Neural progenitor cell (in vitro differentiated cells): Measurements from ENCODE around the gene PTH2. TPM values are rescaled to one million over a fixed set of nuclear protein-coding genes. Genes with fewer than 3 reads are reported as not detected.

Experiments used
- DNase-seq: peaks from one replicate; pipeline ENCODE4 v3.0.0-alpha.2; 2016; ENCODE audit warnings: low spot score
- H2AFZ ChIP-seq: fragments of 200-600 bp; sonication (generic); replicated peaks from 2 replicates; pipeline ENCODE4 v1.6.1; 2016; ENCODE audit warnings: antibody characterized with exemption
- H3F3A ChIP-seq: fragments of 200-600 bp; sonication (generic); 2 replicates; pipeline ENCODE4 v1.6.1; 2016; ENCODE audit warnings: antibody characterized with exemption, low read depth
- H3K27ac ChIP-seq: fragments of 200-600 bp; sonication (generic); 2 replicates; pipeline ENCODE4 v1.5.1; 2016; ENCODE audit warnings: mild to moderate bottlenecking
- H3K27me3 ChIP-seq: fragments of 200-600 bp; sonication (generic); 2 replicates; pipeline ENCODE4 v1.6.1; 2016; ENCODE audit warnings: mild to moderate bottlenecking, moderate library complexity
- H3K36me3 ChIP-seq: fragments of 200-600 bp; sonication (generic); 2 replicates; pipeline ENCODE4 v1.5.1; 2016
- H3K4me1 ChIP-seq: fragments of 200-600 bp; sonication (generic); 2 replicates; pipeline ENCODE4 v1.6.1; 2016; ENCODE audit warnings: mixed run types
- H3K4me2 ChIP-seq: fragments of 200-600 bp; sonication (generic); 2 replicates; pipeline ENCODE4 v1.6.1; 2016
- H3K4me3 ChIP-seq: fragments of 200-600 bp; sonication (generic); 2 replicates; pipeline ENCODE4 v1.5.1; 2016
- H3K79me2 ChIP-seq: fragments of 200-600 bp; sonication (generic); 2 replicates; pipeline ENCODE4 v1.6.1; 2016; ENCODE audit warnings: low read depth
- H3K9ac ChIP-seq: fragments of 200-600 bp; sonication (generic); 2 replicates; pipeline ENCODE4 v1.6.1; 2016
- H3K9me3 ChIP-seq: fragments of 200-600 bp; sonication (generic); 2 replicates; pipeline ENCODE4 v1.5.1; 2016; ENCODE audit warnings: low read depth
- H4K20me1 ChIP-seq: fragments of 200-600 bp; sonication (generic); 2 replicates; pipeline ENCODE4 v1.6.1; 2016; ENCODE audit warnings: low read depth
- H3K27ac Mint-ChIP-seq: 3 replicates; pipeline ENCODE4 v1.8.0; 2021; ENCODE audit warnings: mixed read lengths
- H3K27me3 Mint-ChIP-seq: 2 replicates; pipeline ENCODE4 v1.8.0; 2022; ENCODE audit warnings: low read depth, mild to moderate bottlenecking, inconsistent platforms, moderate library complexity, mixed read lengths; ENCODE audit not compliant: insufficient read depth
- H3K36me3 Mint-ChIP-seq: 3 replicates; pipeline ENCODE4 v1.8.0; 2021; ENCODE audit warnings: mixed read lengths
- H3K4me1 Mint-ChIP-seq: 3 replicates; pipeline ENCODE4 v1.8.0; 2021; ENCODE audit warnings: mixed read lengths
- H3K4me3 Mint-ChIP-seq: 3 replicates; pipeline ENCODE4 v1.8.0; 2021; ENCODE audit warnings: mild to moderate bottlenecking, moderate library complexity, mixed read lengths
- H3K9me3 Mint-ChIP-seq: 3 replicates; pipeline ENCODE4 v1.8.0; 2020; ENCODE audit warnings: mixed read lengths
- EZH2 ChIP-seq: fragments of 200-600 bp; sonication (generic); IDR thresholded peaks from 2 replicates; pipeline ENCODE4 v1.6.1; 2017; ENCODE audit warnings: antibody characterized with exemption, mild to moderate bottlenecking, moderate library complexity
- EZH2phosphoT487 ChIP-seq: fragments of 200-600 bp; sonication (generic); IDR thresholded peaks from 2 replicates; pipeline ENCODE4 v1.6.1; 2017; ENCODE audit warnings: antibody characterized with exemption
- total RNA-seq: library from RNA; depleted of rRNA; stranded (reverse); fragments of >200 nt; gene quantifications from 2 replicates; pipeline ENCODE4 v1.2.3, GENCODE V29; 2015; ENCODE audit warnings: low replicate concordance
- TF ChIP-seq, protein P1 (sequence below): fragments of 200-600 bp; sonication (generic); IDR thresholded peaks from 2 replicates; pipeline ENCODE4 v1.5.1; 2017; ENCODE audit warnings: antibody characterized with exemption, mild to moderate bottlenecking

Gene PTH2
- total RNA-seq, 1 donor from 2014 or later = not detected

DNA sequence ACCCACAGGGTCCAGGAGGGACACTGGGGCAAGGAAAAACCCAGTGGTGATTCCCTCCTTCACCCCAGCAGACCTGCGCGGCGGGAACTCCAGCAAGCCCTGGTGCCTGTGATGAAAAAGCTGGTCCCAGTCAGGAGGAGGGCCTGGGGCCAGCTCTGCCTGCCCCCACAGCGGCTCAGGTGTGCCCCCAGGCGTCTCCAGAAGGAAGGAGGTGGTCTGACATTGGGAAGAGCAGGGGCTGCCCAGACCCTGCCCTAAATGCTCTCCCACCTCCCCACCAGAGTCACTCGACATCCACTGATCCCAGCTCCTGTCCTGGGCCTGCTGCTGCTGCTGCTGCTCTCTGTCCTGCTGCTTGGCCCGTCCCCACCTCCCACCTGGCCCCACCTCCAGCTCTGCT, 6.2 kb downstream of the PTH2 start:
- peaks cover 36% of the 10 kb centered on the region for H3K27me3 ChIP-seq
- no peak for TF ChIP-seq EZH2
- TF ChIP-seq EZH2phosphoT487 = no peak
- TF ChIP-seq, protein P1, sequence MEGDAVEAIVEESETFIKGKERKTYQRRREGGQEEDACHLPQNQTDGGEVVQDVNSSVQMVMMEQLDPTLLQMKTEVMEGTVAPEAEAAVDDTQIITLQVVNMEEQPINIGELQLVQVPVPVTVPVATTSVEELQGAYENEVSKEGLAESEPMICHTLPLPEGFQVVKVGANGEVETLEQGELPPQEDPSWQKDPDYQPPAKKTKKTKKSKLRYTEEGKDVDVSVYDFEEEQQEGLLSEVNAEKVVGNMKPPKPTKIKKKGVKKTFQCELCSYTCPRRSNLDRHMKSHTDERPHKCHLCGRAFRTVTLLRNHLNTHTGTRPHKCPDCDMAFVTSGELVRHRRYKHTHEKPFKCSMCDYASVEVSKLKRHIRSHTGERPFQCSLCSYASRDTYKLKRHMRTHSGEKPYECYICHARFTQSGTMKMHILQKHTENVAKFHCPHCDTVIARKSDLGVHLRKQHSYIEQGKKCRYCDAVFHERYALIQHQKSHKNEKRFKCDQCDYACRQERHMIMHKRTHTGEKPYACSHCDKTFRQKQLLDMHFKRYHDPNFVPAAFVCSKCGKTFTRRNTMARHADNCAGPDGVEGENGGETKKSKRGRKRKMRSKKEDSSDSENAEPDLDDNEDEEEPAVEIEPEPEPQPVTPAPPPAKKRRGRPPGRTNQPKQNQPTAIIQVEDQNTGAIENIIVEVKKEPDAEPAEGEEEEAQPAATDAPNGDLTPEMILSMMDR = peak; percentile 25
- no peaks in the 10 kb centered on the region for H3K9me3 ChIP-seq
- no peak overlapping the region for H3K27ac Mint-ChIP-seq
- peaks cover 59% of the 10 kb centered on the region for H3K27me3 Mint-ChIP-seq
- H3F3A ChIP-seq = peaks cover 19% of the 10 kb centered on the region
- H3K27ac ChIP-seq = no peak overlapping the region
- no peaks in the 10 kb centered on the region for H3K36me3 Mint-ChIP-seq
- peaks cover 37% of the 10 kb centered on the region for H3K4me1 ChIP-seq
- no peak overlapping the region for H3K4me3 ChIP-seq
- DNase-seq = peak; percentile 37
- H3K9me3 Mint-ChIP-seq = peaks cover 2% of the 10 kb centered on the region
- peak overlapping the region; percentile 12 for H3K4me2 ChIP-seq
- H3K9ac ChIP-seq = no peak overlapping the region
- peaks cover 37% of the 10 kb centered on the region for H3K4me1 Mint-ChIP-seq
- no peaks in the 10 kb centered on the region for H3K79me2 ChIP-seq
- no peak overlapping the region for H2AFZ ChIP-seq
- H3K36me3 ChIP-seq = no peaks in the 10 kb centered on the region
- H3K4me3 Mint-ChIP-seq = peak overlapping the region; percentile 27
- H4K20me1 ChIP-seq = peaks cover 7% of the 10 kb centered on the region

DNA sequence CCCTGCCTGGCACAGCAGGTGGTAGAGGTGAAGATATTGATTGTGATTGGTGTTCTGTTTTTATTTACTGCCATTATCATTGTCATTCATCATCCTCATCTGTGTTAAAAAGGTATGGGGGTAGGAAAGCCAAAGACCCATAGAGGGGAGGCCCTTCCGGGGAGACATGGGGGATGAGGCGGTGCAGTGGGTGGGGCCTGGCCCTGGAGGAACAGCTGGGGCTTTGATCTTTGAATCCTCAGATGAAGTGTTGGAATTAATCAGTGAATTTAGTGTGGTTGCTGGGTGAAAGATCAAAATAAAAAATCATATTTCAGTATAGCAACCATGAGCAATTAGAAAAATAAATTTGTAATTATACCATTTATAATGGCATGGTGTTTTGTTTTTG, 7.4 kb downstream of the PTH2 start:
- no peaks in the 10 kb centered on the region for H4K20me1 ChIP-seq
- H3K4me3 Mint-ChIP-seq = peak overlapping the region; percentile 50
- peaks cover 26% of the 10 kb centered on the region for H3K4me1 Mint-ChIP-seq
- H3K9me3 ChIP-seq = no peaks in the 10 kb centered on the region
- no peak for DNase-seq
- no peak overlapping the region for H3K4me3 ChIP-seq
- H3K27me3 ChIP-seq = peaks cover 23% of the 10 kb centered on the region
- H3K36me3 Mint-ChIP-seq = no peaks in the 10 kb centered on the region
- H3K4me2 ChIP-seq = no peak overlapping the region
- H2AFZ ChIP-seq = no peak overlapping the region
- H3K79me2 ChIP-seq = no peaks in the 10 kb centered on the region
- peaks cover 2% of the 10 kb centered on the region for H3K9me3 Mint-ChIP-seq
- H3K27ac ChIP-seq = no peak overlapping the region
- peaks cover 48% of the 10 kb centered on the region for H3K27me3 Mint-ChIP-seq
- no peak overlapping the region for H3K9ac ChIP-seq
- H3F3A ChIP-seq = peaks cover 15% of the 10 kb centered on the region
- TF ChIP-seq, protein P1 = no peak
- TF ChIP-seq EZH2phosphoT487 (no peak), EZH2 (no peak)
- H3K27ac Mint-ChIP-seq = peak overlapping the region; percentile 15
- no peaks in the 10 kb centered on the region for H3K36me3 ChIP-seq
- H3K4me1 ChIP-seq = peaks cover 44% of the 10 kb centered on the region

DNA sequence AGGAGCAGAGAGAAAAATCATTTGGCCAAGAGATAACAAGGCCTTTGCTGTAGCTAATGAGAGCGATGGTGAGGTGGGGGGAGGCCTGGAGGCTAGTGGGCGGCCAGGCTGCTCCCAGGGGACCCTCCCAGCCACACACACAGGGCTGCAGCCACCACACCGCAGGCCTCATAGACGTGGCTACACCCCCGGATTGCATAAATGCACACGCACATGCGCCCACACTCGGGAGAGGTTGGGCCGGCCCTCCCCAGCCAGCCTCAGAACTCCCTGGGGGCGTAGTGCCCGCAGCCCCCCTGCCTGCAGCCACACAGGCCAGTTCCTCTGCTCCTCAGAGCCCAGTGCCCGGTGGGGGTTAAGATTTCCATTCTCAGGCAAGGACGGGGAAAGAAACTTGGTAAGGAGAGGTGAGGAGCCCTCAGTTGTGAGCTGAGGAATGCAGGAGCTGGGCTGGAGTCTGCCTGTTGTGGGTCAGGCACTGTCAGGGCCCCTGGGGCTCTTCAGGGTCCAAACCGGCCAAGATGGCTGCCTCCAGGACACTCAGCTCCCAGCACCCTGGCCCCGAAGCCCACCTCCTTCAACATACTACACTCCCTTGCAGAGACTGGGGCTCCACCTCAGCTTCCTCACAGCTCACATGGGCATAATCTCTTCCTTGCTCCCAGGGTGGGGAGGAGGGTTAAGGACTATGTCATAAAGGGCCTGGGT, 8.0 kb downstream of the PTH2 start:
- no peak overlapping the region for H3K4me3 ChIP-seq
- peaks cover 18% of the 10 kb centered on the region for H3K27me3 ChIP-seq
- Mint-ChIP-seq H3K27me3 (peaks cover 42% of the 10 kb centered on the region), H3K9me3 (peaks cover 2% of the 10 kb centered on the region), H3K4me1 (peaks cover 22% of the 10 kb centered on the region), H3K4me3 (peak overlapping the region; percentile 50), H3K27ac (peak overlapping the region; percentile 15), H3K36me3 (no peaks in the 10 kb centered on the region)
- no peaks in the 10 kb centered on the region for H3K36me3 ChIP-seq
- TF ChIP-seq EZH2phosphoT487 (no peak), EZH2 (no peak)
- TF ChIP-seq, protein P1 = no peak
- H3K4me2 ChIP-seq = no peak overlapping the region
- no peak for DNase-seq
- no peaks in the 10 kb centered on the region for H3K9me3 ChIP-seq
- H3F3A ChIP-seq = peaks cover 9% of the 10 kb centered on the region
- H3K79me2 ChIP-seq = no peaks in the 10 kb centered on the region
- no peaks in the 10 kb centered on the region for H4K20me1 ChIP-seq
- no peak overlapping the region for H2AFZ ChIP-seq
- peaks cover 40% of the 10 kb centered on the region for H3K4me1 ChIP-seq
- H3K27ac ChIP-seq = no peak overlapping the region
- no peak overlapping the region for H3K9ac ChIP-seq
